H1 (cell line): ENCODE data around the gene GSDME. TPM values are rescaled to one million over a fixed set of nuclear protein-coding genes. Genes with fewer than 3 reads are reported as not detected.

Experiments
- CTCF ChIA-PET: fragments of 300-600 bp; sonication (Branson Sonifier 250); formaldehyde crosslinking; loops from one replicate; lab custom pipeline; 2021; ENCODE audit not compliant: partially characterized antibody; lab: Charles Lee
- POLR2A ChIA-PET: fragments of 300-600 bp; sonication (Branson Sonifier 250); formaldehyde crosslinking; loops from one replicate; lab custom pipeline; 2021; ENCODE audit warnings: inconsistent platforms; ENCODE audit not compliant: partially characterized antibody; lab: Charles Lee
- DNase-seq, 2 experiments: peaks; one replicate each; pipeline versions ENCODE4 v3.0.0 to v3.0.0-alpha.2; 2010 to 2022; ENCODE audit warnings: low spot score in 2 of 2, low read depth in 1 of 2, mixed read lengths in 1 of 2
- FAIRE-seq: peaks from 2 replicates; lab custom pipeline; 2011; peaks lifted over from hg19 to GRCh38; lab: Jason Lieb, UNC
- H2AFZ ChIP-seq: 2 replicates; pipeline ENCODE4 v1.8.1; 2012; ENCODE audit warnings: low read length, inconsistent platforms
- H2AK5ac ChIP-seq: 2 replicates; pipeline ENCODE4 v1.6.1; 2013; ENCODE audit warnings: low read depth, low read length
- H2BK120ac ChIP-seq: replicated peaks from 2 replicates; pipeline ENCODE3; 2013; ENCODE audit warnings: low read depth, low read length, inconsistent platforms
- H2BK12ac ChIP-seq: 2 replicates; pipeline ENCODE4 v1.6.1; 2013; ENCODE audit warnings: low read depth, low read length
- H2BK15ac ChIP-seq: 2 replicates; pipeline ENCODE4 v1.6.1; 2013; ENCODE audit warnings: low read length
- H2BK20ac ChIP-seq: 2 replicates; pipeline ENCODE4 v1.6.1; 2013; ENCODE audit warnings: low read length
- H2BK5ac ChIP-seq: 2 replicates; pipeline ENCODE4 v1.6.1; 2013; ENCODE audit warnings: low read depth, low read length
- H3K14ac ChIP-seq: 2 replicates; pipeline ENCODE4 v1.6.1; 2013; ENCODE audit warnings: inconsistent platforms; ENCODE audit not compliant: insufficient read length
- H3K18ac ChIP-seq: 2 replicates; pipeline ENCODE4 v1.6.1; 2013; ENCODE audit warnings: low read length; ENCODE audit errors: extremely low read depth
- H3K23ac ChIP-seq: 2 replicates; pipeline ENCODE4 v1.6.1; 2013; ENCODE audit warnings: inconsistent platforms; ENCODE audit not compliant: insufficient read length
- H3K23me2 ChIP-seq: 2 replicates; pipeline ENCODE4 v1.6.1; 2013; ENCODE audit warnings: low read depth, low read length
- H3K27ac ChIP-seq: 2 replicates; pipeline ENCODE4 v1.6.1; 2011; ENCODE audit warnings: low read depth, low read length, inconsistent platforms
- H3K27me3 ChIP-seq, 4 experiments: replicated peaks in 1 of 4; 1 replicate in 1 of 4; 2 replicates in 3 of 4; pipeline versions ENCODE4 v1.6.1 to v1.8.1; 2011 to 2013; ENCODE audit warnings: low read length in 3 of 4, mild to moderate bottlenecking in 3 of 4, inconsistent platforms in 2 of 4, mixed read lengths in 2 of 4, moderate library complexity in 1 of 4; ENCODE audit not compliant: control insufficient read depth in 3 of 4, insufficient read depth in 3 of 4; ENCODE audit errors: extremely low read depth in 1 of 4
- H3K36me3 ChIP-seq, 4 experiments: 2 replicates each; pipeline versions ENCODE4 v1.6.1 to v1.8.1; 2011 to 2013; ENCODE audit warnings: mild to moderate bottlenecking in 4 of 4, low read length in 3 of 4, moderate library complexity in 2 of 4, control low read depth in 1 of 4, inconsistent platforms in 1 of 4; ENCODE audit not compliant: insufficient read depth in 4 of 4, control insufficient read depth in 2 of 4
- H3K4ac ChIP-seq: replicated peaks from 2 replicates; pipeline ENCODE3; 2013; ENCODE audit warnings: low read length, low read depth, mixed read lengths, inconsistent platforms; ENCODE audit not compliant: insufficient read length
- H3K4me1 ChIP-seq, 4 experiments: replicated peaks in 1 of 4; 1 replicate in 1 of 4; 2 replicates in 3 of 4; pipeline versions ENCODE4 v1.6.1 to v1.8.1; 2011 to 2013; ENCODE audit warnings: low read length in 3 of 4, inconsistent platforms in 2 of 4, mixed read lengths in 1 of 4; ENCODE audit not compliant: insufficient read depth in 4 of 4, control insufficient read depth in 3 of 4
- H3K4me2 ChIP-seq, 2 experiments: 2 replicates each; pipeline versions ENCODE4 v1.6.1 to v1.8.1; 2011 to 2013; ENCODE audit warnings: low read depth in 2 of 2, low read length in 2 of 2, control low read depth in 1 of 2, inconsistent platforms in 1 of 2, mild to moderate bottlenecking in 1 of 2; ENCODE audit not compliant: insufficient read depth in 1 of 2
- H3K4me3 ChIP-seq, 4 experiments: fragments of 200-600, 300-600 bp in 1 of 4; sonication (generic), shearing (Covaris generic), sonication (Bioruptor Twin) in 1 of 4; 2 replicates each; pipeline versions ENCODE4 v1.5.1 to v1.8.1; 2011 to 2016; ENCODE audit warnings: low read length in 4 of 4, low read depth in 3 of 4, control low read depth in 2 of 4, inconsistent platforms in 2 of 4, mild to moderate bottlenecking in 2 of 4, mixed read lengths in 1 of 4, moderate library complexity in 1 of 4; ENCODE audit not compliant: insufficient read depth in 2 of 4; ENCODE audit errors: extremely low read depth in 1 of 4
- H3K56ac ChIP-seq: replicated peaks from 2 replicates; pipeline ENCODE3; 2013; ENCODE audit warnings: low read depth, mild to moderate bottlenecking, mixed read lengths, low read length, inconsistent platforms; ENCODE audit not compliant: insufficient read length
- H3K79me1 ChIP-seq: 2 replicates; pipeline ENCODE4 v1.6.1; 2013; ENCODE audit warnings: low read depth, low read length, control low read depth
- H3K79me2 ChIP-seq, 2 experiments: 2 replicates each; pipeline versions ENCODE4 v1.6.1 to v1.8.1; 2012 to 2013; ENCODE audit warnings: low read length in 2 of 2, mild to moderate bottlenecking in 2 of 2, inconsistent platforms in 1 of 2; ENCODE audit not compliant: insufficient read depth in 2 of 2, control insufficient read depth in 1 of 2
- H3K9ac ChIP-seq, 4 experiments: replicated peaks in 1 of 4; 1 replicate in 1 of 4; 2 replicates in 3 of 4; pipeline versions ENCODE4 v1.6.1 to v1.8.1; 2011 to 2013; ENCODE audit warnings: low read depth in 3 of 4, low read length in 3 of 4, control low read depth in 2 of 4, mild to moderate bottlenecking in 2 of 4, moderate library complexity in 2 of 4, inconsistent platforms in 1 of 4; ENCODE audit errors: extremely low read depth in 1 of 4
- H3K9me3 ChIP-seq, 2 experiments: 2 replicates each; pipeline versions ENCODE4 v1.6.1 to v1.8.1; 2012 to 2013; ENCODE audit warnings: mild to moderate bottlenecking in 2 of 2, moderate library complexity in 2 of 2, control low read depth in 1 of 2, inconsistent platforms in 1 of 2, low read depth in 1 of 2, low read length in 1 of 2, mixed read lengths in 1 of 2; ENCODE audit not compliant: insufficient read depth in 2 of 2
- H4K20me1 ChIP-seq, 2 experiments: replicated peaks in 1 of 2; 2 replicates each; pipeline versions ENCODE3 to v1.8.1; 2011 to 2013; ENCODE audit warnings: inconsistent platforms in 2 of 2, low read length in 2 of 2, mild to moderate bottlenecking in 1 of 2; ENCODE audit not compliant: insufficient read depth in 2 of 2, control insufficient read depth in 1 of 2
- H4K5ac ChIP-seq: 2 replicates; pipeline ENCODE4 v1.6.1; 2013; ENCODE audit warnings: low read length, low read depth, mixed read lengths, inconsistent platforms; ENCODE audit not compliant: insufficient read length
- H4K8ac ChIP-seq: 2 replicates; pipeline ENCODE4 v1.8.0; 2013; ENCODE audit warnings: mild to moderate bottlenecking, moderate library complexity, low read length, inconsistent platforms; ENCODE audit not compliant: insufficient read depth; ENCODE audit errors: extremely low read depth
- H4K91ac ChIP-seq: replicated peaks from 2 replicates; pipeline ENCODE3; 2013; ENCODE audit warnings: low read length, mixed read lengths, inconsistent platforms; ENCODE audit not compliant: insufficient read length
- CBX8 ChIP-seq: fragments of 300-800, 300-1000 bp; sonication (generic); IDR thresholded peaks from 2 replicates; pipeline ENCODE4 v1.7.1; 2016; ENCODE audit warnings: low read depth, low read length, borderline replicate concordance
- EZH2 ChIP-seq: fragments of 200-600 bp; sonication (generic); IDR thresholded peaks from 2 replicates; pipeline ENCODE4 v1.7.1; 2012; ENCODE audit warnings: low read depth, mild to moderate bottlenecking, moderate library complexity, low read length, inconsistent platforms; ENCODE audit not compliant: severe bottlenecking
- KDM4A ChIP-seq: IDR thresholded peaks from one replicate; pipeline ENCODE4 v1.7.1; 2012; ENCODE audit warnings: low read depth, mild to moderate bottlenecking, moderate library complexity, low read length, inconsistent platforms; ENCODE audit not compliant: severe bottlenecking
- MAFK ChIP-seq: IDR thresholded peaks from 2 replicates; pipeline ENCODE4 v1.6.1; 2012; ENCODE audit warnings: low read depth, mild to moderate bottlenecking, improper control_type of control experiment, low read length
- PHF8 ChIP-seq: fragments of 200-600 bp; sonication (generic); conservative IDR thresholded peaks from 2 replicates; pipeline ENCODE4 v1.7.1; 2012; ENCODE audit warnings: low read depth, mild to moderate bottlenecking, inconsistent platforms, low read length, moderate library complexity
- POU5F1 ChIP-seq: IDR thresholded peaks from 2 replicates; pipeline ENCODE4 v1.6.1; 2011; ENCODE audit warnings: low read depth, mild to moderate bottlenecking, low read length, moderate library complexity
- RBBP5 ChIP-seq: IDR thresholded peaks from 2 replicates; pipeline ENCODE4 v1.7.1; 2012; ENCODE audit warnings: low read depth, mild to moderate bottlenecking, inconsistent platforms, low read length, moderate library complexity, borderline replicate concordance
- RNF2 ChIP-seq: fragments of 200-900, 300-1000 bp; sonication (generic); IDR thresholded peaks from 2 replicates; pipeline ENCODE4 v1.7.1; 2016; ENCODE audit warnings: borderline replicate concordance, low read depth, mild to moderate bottlenecking, antibody characterized with exemption, low read length; ENCODE audit not compliant: poor library complexity, severe bottlenecking; ENCODE audit errors: missing control alignments
- SIN3A ChIP-seq, 2 experiments: IDR thresholded peaks in 1 of 2; conservative IDR thresholded peaks in 1 of 2; 2 replicates each; pipeline ENCODE4 v1.6.1; 2011 to 2012; ENCODE audit warnings: low read length in 2 of 2, improper control_type of control experiment in 1 of 2, low read depth in 1 of 2, mild to moderate bottlenecking in 1 of 2
- SP4 ChIP-seq: IDR thresholded peaks from 2 replicates; pipeline ENCODE4 v1.6.1; 2012; ENCODE audit warnings: low read length, inconsistent platforms
- WGBS, 2 experiments: shearing (Covaris generic) in 1 of 2; methylation state at CpG; one replicate each; pipeline versions ENCODE4 v1.1.6 to v1.1.7; 2013 to 2015; ENCODE audit warnings: low lambda C conversion rate in 2 of 2, mixed read lengths in 2 of 2, inconsistent platforms in 1 of 2, low coverage in 1 of 2, missing lambda C conversion rate in 1 of 2; ENCODE audit not compliant: insufficient replicate concordance in 2 of 2, insufficient coverage in 1 of 2, insufficient read length in 1 of 2; ENCODE audit errors: extremely low coverage in 1 of 2, missing lambda C conversion rate in 1 of 2; 5-methylcytosine and 5-hydroxymethylcytosine counted together
- polyA plus RNA-seq, 7 experiments: library from polyadenylated mRNA; depleted of rRNA in 3 of 7; stranded (reverse) in 5 of 7; unstranded in 2 of 7; fragments of >200 nt in 5 of 7; fragments of 200-250 nt in 2 of 7; gene quantifications; 1 replicate in 5 of 7; 2 replicates in 1 of 7; 4 replicates in 1 of 7; pipeline versions ENCODE4 v1.2.1 to v1.2.3, GENCODE V29; 2011 to 2013; ENCODE audit warnings: missing spikeins in 2 of 7, mixed read lengths in 2 of 7
- total RNA-seq: library from RNA; stranded (reverse); fragmentation: NEBNext Ultra II Directional; extraction: Animal tissue kit (Norgen Biotek cat#: 25700); gene quantifications from 2 replicates; pipeline ENCODE4 v1.2.1, GENCODE V29; 2021
- TF ChIP-seq, protein P1 (sequence below): IDR thresholded peaks from 2 replicates; pipeline ENCODE4 v1.6.1; 2011; ENCODE audit warnings: low read depth, mild to moderate bottlenecking, low read length; ENCODE audit not compliant: insufficient read depth

GSDME gene
- total and polyA plus RNA-seq, 2 of the 8 experiments (the other 6 are each of a cell fraction or from before 2014, with no cell fraction given): 5.4 to 7.6 TPM

GRCh38 chr7:24656608-24657007 lies 100.7 kb downstream of the GSDME start:
- Histone ChIP-seq H4K5ac (no peak overlapping the region), H2AFZ (no peak overlapping the region), H3K36me3 (no peaks in the 10 kb centered on the region; a peak in 1 of 8 replicates), H3K4me2 (no peak overlapping the region), H2AK5ac (no peak overlapping the region), H4K91ac (no peak overlapping the region), H3K9me3 (no peaks in the 10 kb centered on the region), H3K4me1 (no peaks in the 10 kb centered on the region), H3K27ac (no peak overlapping the region), H4K8ac (no peak overlapping the region), H2BK12ac (no peak overlapping the region), H3K79me2 (peaks cover 0 to 24% of the 10 kb centered on the region in 2 experiments; a peak in 2 of 4 replicates), H2BK120ac (no peak overlapping the region), H2BK15ac (no peak overlapping the region), H3K4me3 (no peak overlapping the region), H3K79me1 (no peaks in the 10 kb centered on the region; the same call in 1 of the 2 replicates), H3K27me3 (no peaks in the 10 kb centered on the region), H3K23me2 (no peaks in the 10 kb centered on the region), H3K56ac (no peak overlapping the region), H3K14ac (no peak overlapping the region), H3K9ac (no peak overlapping the region), H3K4ac (no peak overlapping the region), H2BK5ac (no peak overlapping the region), H4K20me1 (peaks cover 0 to 4% of the 10 kb centered on the region in 2 experiments), H3K23ac (no peak overlapping the region), H2BK20ac (no peak overlapping the region), H3K18ac (no peak overlapping the region)
- WGBS, 2 experiments: 94% methylated on average over 6 of the region's 6 CpGs; no CpG with 5 or more reads in 1 of the 2 experiments
- FAIRE-seq: no peak
- ChIA-PET POLR2A (interaction anchor here (0.6 kb wide), 1 partner anchor 388 kb away, joined by 3 read pairs; no protein-coding TSS in a partner anchor), CTCF (interaction anchor here (0.6 to 2.2 kb wide), 7 partner anchors 9 to 1109 kb away, joined by 3 to 9 read pairs (median 4); no protein-coding TSS in a partner anchor)
- DNase-seq: no peak
- no peak for TF ChIP-seq KDM4A
- TF ChIP-seq PHF8: no peak
- TF ChIP-seq CBX8: no peak
- TF ChIP-seq SIN3A (conservative IDR thresholded peaks at IDR 0.05 in 1 of 2, IDR thresholded peaks at IDR 0.05 in 1 of 2; ENCODE audit: low read depth in 1 of 2, low read length in 2 of 2): no peak
- no peak for TF ChIP-seq RBBP5
- TF ChIP-seq SP4: no peak
- TF ChIP-seq, protein P1, sequence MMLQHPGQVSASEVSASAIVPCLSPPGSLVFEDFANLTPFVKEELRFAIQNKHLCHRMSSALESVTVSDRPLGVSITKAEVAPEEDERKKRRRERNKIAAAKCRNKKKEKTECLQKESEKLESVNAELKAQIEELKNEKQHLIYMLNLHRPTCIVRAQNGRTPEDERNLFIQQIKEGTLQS: no peak
- TF ChIP-seq RNF2: no peak
- no peak for TF ChIP-seq POU5F1
- no peak for TF ChIP-seq MAFK
- TF ChIP-seq EZH2: no peak
